HCT116 (cell line): ENCODE measurements around the gene CGNL1. TPM values are rescaled to one million over a fixed set of nuclear protein-coding genes. Genes with fewer than 3 reads are reported as not detected.

Experiments used
- ATAC-seq: fragments of 200-7000 bp; cut with Tn5 transposase; 2 replicates; pipeline ENCODE4 v1.9.1; 2020; ENCODE audit warnings: mild to moderate bottlenecking, moderate library complexity
- BruUV-seq: library from RNA; stranded (reverse); fragments of 400-500 nt; replicated peaks from 2 replicates; lab custom pipeline; 2021; lab: Mats Ljungman, UMichigan
- CTCF ChIA-PET: fragments of 300-600 bp; sonication (Branson Sonifier 250); formaldehyde crosslinking; loops from one replicate; lab custom pipeline; 2021; ENCODE audit warnings: antibody characterized with exemption; lab: Charles Lee
- POLR2A ChIA-PET: fragments of 300-600, 350-600 bp; sonication (Branson Sonifier 250); formaldehyde crosslinking; loops from one replicate; lab custom pipeline; 2021; ENCODE audit warnings: antibody characterized with exemption; lab: Charles Lee
- RAD21 ChIA-PET, 2 experiments: fragments of 300-600 bp; sonication (Branson Sonifier 250); formaldehyde crosslinking; loops; one replicate each; lab custom pipeline; 2023; ENCODE audit warnings: low total read pairs in 2 of 2; ENCODE audit not compliant: uncharacterized antibody in 2 of 2, unreplicated experiment in 2 of 2, low non-redundant PET in 1 of 2; lab: Charles Lee
- DNase-seq: peaks from one replicate; pipeline ENCODE4 v3.0.0-alpha.2; 2010; ENCODE audit warnings: low read depth, low spot score
- H2AFZ ChIP-seq: fragments of 200-600 bp; shearing (Covaris generic), sonication (generic); 2 replicates; pipeline ENCODE4 v1.6.1; 2017; ENCODE audit warnings: low read depth, mixed run types, mixed read lengths, antibody characterized with exemption, low read length; ENCODE audit not compliant: poor library complexity, severe bottlenecking
- H3K27ac ChIP-seq: 2 replicates; pipeline ENCODE4 v1.5.1; 2012; ENCODE audit warnings: low read depth, low read length
- H3K27me3 ChIP-seq: fragments of 200-600 bp; sonication (generic); 2 replicates; pipeline ENCODE4 v1.6.1; 2016; ENCODE audit warnings: mixed run types, low read length, mixed read lengths; ENCODE audit not compliant: insufficient read depth
- H3K36me3 ChIP-seq, 2 experiments: fragments of 200-500 bp in 1 of 2; fragments of 200-600 bp in 1 of 2; sonication (Bioruptor generic) in 1 of 2; sonication (generic) in 1 of 2; 2 replicates each; pipeline versions ENCODE4 v1.5.1 to v1.6.1; 2014 to 2016; ENCODE audit warnings: low read length in 2 of 2, inconsistent platforms in 1 of 2, mixed read lengths in 1 of 2, mixed run types in 1 of 2; ENCODE audit not compliant: insufficient read depth in 2 of 2, control insufficient read depth in 1 of 2
- H3K4me1 ChIP-seq, 2 experiments: fragments of 200-600 bp in 1 of 2; sonication (generic) in 1 of 2; 2 replicates each; pipeline versions ENCODE4 v1.5.1 to v1.6.1; 2012 to 2017; ENCODE audit warnings: low read length in 2 of 2, inconsistent platforms in 1 of 2, mild to moderate bottlenecking in 1 of 2, mixed read lengths in 1 of 2, mixed run types in 1 of 2, moderate library complexity in 1 of 2; ENCODE audit not compliant: insufficient read depth in 2 of 2, control insufficient read depth in 1 of 2
- H3K4me2 ChIP-seq: fragments of 200-600 bp; sonication (generic); 2 replicates; pipeline ENCODE4 v1.6.1; 2017; ENCODE audit warnings: mixed run types, low read length, mixed read lengths
- H3K4me3 ChIP-seq, 2 experiments: fragments of 200-600 bp in 1 of 2; sonication (generic) in 1 of 2; replicated peaks in 1 of 2; 2 replicates each; pipeline ENCODE4 v1.5.1; 2011 to 2016; ENCODE audit warnings: low read length in 2 of 2, control low read depth in 1 of 2, low read depth in 1 of 2, mild to moderate bottlenecking in 1 of 2, mixed read lengths in 1 of 2, mixed run types in 1 of 2
- H3K79me2 ChIP-seq: fragments of 200-600 bp; sonication (generic); 2 replicates; pipeline ENCODE4 v1.6.1; 2017; ENCODE audit warnings: mild to moderate bottlenecking, mixed run types, low read length, moderate library complexity, mixed read lengths; ENCODE audit not compliant: insufficient read depth
- H3K9ac ChIP-seq: fragments of 200-600 bp; sonication (generic); 2 replicates; pipeline ENCODE4 v1.6.1; 2016; ENCODE audit warnings: low read length, mixed read lengths
- H3K9me2 ChIP-seq: fragments of 200-600 bp; sonication (generic), shearing (Covaris generic); 2 replicates; pipeline ENCODE4 v1.6.1; 2017; ENCODE audit warnings: mixed run types, mild to moderate bottlenecking, moderate library complexity; ENCODE audit not compliant: insufficient read depth
- H3K9me3 ChIP-seq, 2 experiments: fragments of 200-500 bp in 1 of 2; fragments of 200-600 bp in 1 of 2; sonication (Bioruptor generic) in 1 of 2; sonication (generic) in 1 of 2; 2 replicates each; pipeline ENCODE4 v1.6.1; 2014 to 2017; ENCODE audit warnings: low read length in 2 of 2, mixed read lengths in 2 of 2, inconsistent platforms in 1 of 2, low read depth in 1 of 2, mild to moderate bottlenecking in 1 of 2, mixed run types in 1 of 2, moderate library complexity in 1 of 2; ENCODE audit not compliant: control insufficient read depth in 1 of 2, insufficient read depth in 1 of 2
- H4K20me1 ChIP-seq: fragments of 200-600 bp; sonication (generic), shearing (Covaris generic); 2 replicates; pipeline ENCODE4 v1.6.1; 2017; ENCODE audit warnings: mixed run types, mild to moderate bottlenecking, moderate library complexity; ENCODE audit not compliant: insufficient read depth
- ATF3 ChIP-seq: IDR thresholded peaks from 2 replicates; pipeline ENCODE4 v1.6.1; 2012
- CBX3 ChIP-seq: IDR thresholded peaks from 2 replicates; pipeline ENCODE4 v1.6.1; 2012; ENCODE audit warnings: low read depth
- CEBPB ChIP-seq: IDR thresholded peaks from 2 replicates; pipeline ENCODE4 v1.6.1; 2012; ENCODE audit warnings: low read depth
- CTCF ChIP-seq, 3 experiments: fragments of 200-600 bp in 1 of 3; sonication (generic) in 1 of 3; IDR thresholded peaks in 2 of 3; conservative IDR thresholded peaks in 1 of 3; 2 replicates each; pipeline ENCODE4 v1.5.1; 2012 to 2017; ENCODE audit warnings: low read depth in 2 of 3, low read length in 2 of 3, antibody characterized with exemption in 1 of 3, borderline replicate concordance in 1 of 3, control low read depth in 1 of 3, mild to moderate bottlenecking in 1 of 3, mixed read lengths in 1 of 3, mixed run types in 1 of 3, moderate library complexity in 1 of 3; ENCODE audit not compliant: insufficient read depth in 1 of 3
- EGR1 ChIP-seq: IDR thresholded peaks from 2 replicates; pipeline ENCODE4 v1.6.1; 2012; ENCODE audit warnings: low read depth
- ELF1 ChIP-seq: IDR thresholded peaks from 2 replicates; pipeline ENCODE4 v1.6.1; 2012; ENCODE audit warnings: low read depth, borderline replicate concordance
- EZH2 ChIP-seq: fragments of 200-600 bp; sonication (generic); IDR thresholded peaks from 2 replicates; pipeline ENCODE4 v1.6.1; 2017; ENCODE audit warnings: antibody characterized with exemption, mixed run types
- EZH2phosphoT487 ChIP-seq: fragments of 200-600 bp; IDR thresholded peaks from 2 replicates; pipeline ENCODE4 v1.6.1; 2018; ENCODE audit warnings: antibody characterized with exemption, borderline replicate concordance
- FOSL1 ChIP-seq: IDR thresholded peaks from 2 replicates; pipeline ENCODE4 v1.6.1; 2012; ENCODE audit warnings: low read depth
- JUND ChIP-seq: IDR thresholded peaks from 2 replicates; pipeline ENCODE4 v1.6.1; 2012
- MAX ChIP-seq: IDR thresholded peaks from 2 replicates; pipeline ENCODE4 v1.6.1; 2012
- POLR2A ChIP-seq: IDR thresholded peaks from 2 replicates; pipeline ENCODE4 v1.7.0; 2011; ENCODE audit warnings: borderline replicate concordance; ENCODE audit not compliant: insufficient read depth, insufficient read length; ENCODE audit errors: extremely low read depth
- POLR2AphosphoS5 ChIP-seq: IDR thresholded peaks from 2 replicates; pipeline ENCODE4 v1.6.1; 2011; ENCODE audit warnings: mild to moderate bottlenecking, low read depth, low read length, moderate library complexity
- RAD21 ChIP-seq: IDR thresholded peaks from 2 replicates; pipeline ENCODE4 v1.6.1; 2012; ENCODE audit warnings: low read depth, mild to moderate bottlenecking
- REST ChIP-seq: IDR thresholded peaks from 2 replicates; pipeline ENCODE4 v1.6.1; 2012; ENCODE audit warnings: low read depth
- SIN3A ChIP-seq: IDR thresholded peaks from 2 replicates; pipeline ENCODE4 v1.6.1; 2012; ENCODE audit warnings: low read depth
- SP1 ChIP-seq: IDR thresholded peaks from 2 replicates; pipeline ENCODE4 v1.6.1; 2012; ENCODE audit warnings: low read depth
- SRF ChIP-seq: IDR thresholded peaks from 2 replicates; pipeline ENCODE4 v1.6.1; 2012; ENCODE audit warnings: low read depth
- TCF7L2 ChIP-seq: IDR thresholded peaks from 2 replicates; pipeline ENCODE4 v1.7.0; 2011; ENCODE audit warnings: borderline replicate concordance, inconsistent platforms; ENCODE audit not compliant: insufficient read depth, insufficient read length; ENCODE audit errors: extremely low read depth
- ZFX ChIP-seq: fragments of 450-650 bp; IDR thresholded peaks from 2 replicates; pipeline ENCODE4 v1.6.1; 2017
- intact Hi-C: fragments of 100-400 bp; cut with micrococcal nuclease; formaldehyde crosslinking; loops from 2 replicates; pipeline ENCODE4 v1.10.0; 2022
- total RNA-seq: library from RNA; stranded (reverse); gene quantifications from one replicate; pipeline ENCODE4 v1.2.1, GENCODE V29; 2021; ENCODE audit not compliant: unreplicated experiment

Gene CGNL1
- total RNA-seq, 1 experiment from 2014 or later: 2.2 TPM

GRCh38 chr15:57470543-57470942, 94.2 kb downstream of the CGNL1 start:
- DNase-seq: no peak
- intact Hi-C loops: no loop called here
- H3K27ac ChIP-seq: no peak overlapping the region
- BruUV-seq: no TSS peak
- POLR2A ChIA-PET: no interaction called here
- no peaks in the 10 kb centered on the region for H3K36me3 ChIP-seq
- H3K27me3 ChIP-seq: no peaks in the 10 kb centered on the region
- no peak overlapping the region for H3K9ac ChIP-seq
- no peak overlapping the region for H3K4me2 ChIP-seq
- TF ChIP-seq SRF (no peak), RAD21 (no peak), MAX (no peak), EGR1 (no peak), ATF3 (no peak), JUND (no peak), TCF7L2 (no peak), CEBPB (no peak), POLR2A (no peak), SP1 (no peak), FOSL1 (no peak), SIN3A (no peak), EZH2phosphoT487 (no peak), CTCF (IDR thresholded peaks at IDR 0.05 in 2 of 3, conservative IDR thresholded peaks at IDR 0.05 in 1 of 3; ENCODE audit: borderline replicate concordance in 1 of 3, insufficient read depth in 1 of 3, low read depth in 2 of 3, low read length in 2 of 3) (no peak), CBX3 (no peak), EZH2 (no peak), ELF1 (no peak), POLR2AphosphoS5 (no peak), ZFX (no peak), REST (no peak)
- no peaks in the 10 kb centered on the region for H3K79me2 ChIP-seq
- H3K4me1 ChIP-seq: no peaks in the 10 kb centered on the region
- no peak overlapping the region for H2AFZ ChIP-seq
- CTCF ChIA-PET: no interaction called here
- RAD21 ChIA-PET: no interaction called here
- H4K20me1 ChIP-seq: no peaks in the 10 kb centered on the region
- no peaks in the 10 kb centered on the region for H3K9me2 ChIP-seq
- ATAC-seq: no peak
- no peak overlapping the region for H3K4me3 ChIP-seq
- no peaks in the 10 kb centered on the region for H3K9me3 ChIP-seq
